GM12892 (cell line): ENCODE data around the gene THEM4.

ENCODE experiments used
- POLR2A ChIP-seq: IDR thresholded peaks from 2 replicates; pipeline ENCODE4 v1.6.1; 2011; ENCODE audit warnings: low read depth, low read length, control low read depth
- POLR2AphosphoS5 ChIP-seq: IDR thresholded peaks from 2 replicates; pipeline ENCODE4 v1.6.1; 2011; ENCODE audit warnings: low read depth, low read length, control low read depth
- TAF1 ChIP-seq: IDR thresholded peaks from 2 replicates; pipeline ENCODE4 v1.6.1; 2011; ENCODE audit warnings: low read depth, mild to moderate bottlenecking, control low read depth, low read length, borderline replicate concordance

DNA sequence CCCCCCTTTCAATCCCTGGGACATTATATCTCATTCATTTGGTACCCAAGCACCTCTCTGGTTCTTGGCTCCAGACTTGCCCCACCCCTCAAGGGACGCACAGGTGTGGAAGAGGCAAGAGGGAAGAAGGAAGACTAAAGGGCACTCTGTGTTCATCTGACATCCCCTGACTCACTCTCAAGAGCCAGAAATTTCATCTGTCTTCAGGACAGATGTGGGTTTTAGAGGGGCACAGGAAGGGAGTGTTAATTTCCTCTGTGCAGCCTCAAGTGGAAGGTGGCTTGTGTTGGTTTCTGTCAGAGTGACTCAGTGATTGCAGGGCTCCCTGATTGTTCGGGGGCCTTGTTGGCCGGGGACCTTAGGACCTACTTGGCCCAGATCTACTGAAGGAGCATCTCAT is 72.1 kb downstream of the THEM4 start:
- TF ChIP-seq POLR2AphosphoS5 (no peak), POLR2A (no peak), TAF1 (no peak)
